ENCODE results near the gene TAOK2. TPM values are rescaled to one million over a fixed set of nuclear protein-coding genes. Genes with fewer than 3 reads are reported as not detected.
"Not testable (repeated sequence)": the region's sequence is repeated elsewhere in the genome, so short reads cannot be mapped to it uniquely, and the experiment has no call there.

TAOK2 gene
- total RNA-seq, 1 donor from 2014 or later = 66.2 TPM

DNA sequence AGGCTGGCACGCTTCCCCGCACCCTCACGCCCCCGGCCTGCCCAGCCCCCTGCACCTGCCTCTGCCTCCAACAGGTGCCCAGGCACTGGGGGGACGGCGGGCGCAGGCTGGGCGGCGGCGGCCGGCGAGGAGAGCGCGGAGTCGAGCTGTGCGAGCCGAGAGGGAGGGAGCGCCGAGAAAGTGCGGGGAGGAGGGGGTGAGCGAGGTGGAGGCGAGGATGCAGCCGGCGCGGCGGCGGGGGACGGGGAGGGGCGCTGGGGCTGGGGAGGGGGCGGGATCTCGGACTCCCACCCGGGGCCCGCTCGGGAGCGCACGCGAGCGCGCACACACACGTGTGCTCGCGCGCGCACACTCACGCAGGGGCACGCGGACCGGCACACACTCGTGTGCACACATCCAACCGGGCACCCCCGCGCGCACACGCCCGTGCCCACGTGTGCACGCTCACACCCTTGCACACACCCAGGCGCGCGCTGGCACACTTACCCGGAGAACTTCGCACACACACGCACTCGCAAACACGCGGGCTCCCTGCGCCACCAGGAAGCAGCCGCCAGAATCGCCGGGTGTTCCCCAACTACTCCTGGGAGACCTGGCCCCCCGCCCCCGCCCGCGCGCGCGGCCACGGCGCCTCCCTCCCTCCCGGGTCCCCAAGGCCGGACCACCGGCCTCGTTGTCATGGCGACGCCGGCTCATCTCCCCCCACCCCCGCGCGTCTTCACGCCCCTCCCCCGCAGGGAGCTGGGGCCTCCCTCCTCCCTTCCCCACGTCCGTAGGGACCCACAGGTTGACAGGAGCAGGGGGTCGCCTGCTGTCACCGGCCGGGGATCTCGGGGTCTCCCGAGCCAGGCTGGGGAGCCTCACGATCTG lies 37.4 kb downstream of the TAOK2 start, which contains the start of gene DOC2A:
TSS of gene DOC2A (minus strand) at position 184 of the 870 bp plus-strand sequence. CDS start 805 bp downstream, outside the sequence.
- H3K27ac ChIP-seq = no peak within 1 kb of the TSS
- peaks cover 16% of the 10 kb centered on the region for H3K4me1 ChIP-seq
- TF ChIP-seq, protein P1, sequence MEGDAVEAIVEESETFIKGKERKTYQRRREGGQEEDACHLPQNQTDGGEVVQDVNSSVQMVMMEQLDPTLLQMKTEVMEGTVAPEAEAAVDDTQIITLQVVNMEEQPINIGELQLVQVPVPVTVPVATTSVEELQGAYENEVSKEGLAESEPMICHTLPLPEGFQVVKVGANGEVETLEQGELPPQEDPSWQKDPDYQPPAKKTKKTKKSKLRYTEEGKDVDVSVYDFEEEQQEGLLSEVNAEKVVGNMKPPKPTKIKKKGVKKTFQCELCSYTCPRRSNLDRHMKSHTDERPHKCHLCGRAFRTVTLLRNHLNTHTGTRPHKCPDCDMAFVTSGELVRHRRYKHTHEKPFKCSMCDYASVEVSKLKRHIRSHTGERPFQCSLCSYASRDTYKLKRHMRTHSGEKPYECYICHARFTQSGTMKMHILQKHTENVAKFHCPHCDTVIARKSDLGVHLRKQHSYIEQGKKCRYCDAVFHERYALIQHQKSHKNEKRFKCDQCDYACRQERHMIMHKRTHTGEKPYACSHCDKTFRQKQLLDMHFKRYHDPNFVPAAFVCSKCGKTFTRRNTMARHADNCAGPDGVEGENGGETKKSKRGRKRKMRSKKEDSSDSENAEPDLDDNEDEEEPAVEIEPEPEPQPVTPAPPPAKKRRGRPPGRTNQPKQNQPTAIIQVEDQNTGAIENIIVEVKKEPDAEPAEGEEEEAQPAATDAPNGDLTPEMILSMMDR (IDR thresholded peaks at IDR 0.05) = no peak
- no peaks in the 10 kb centered on the region for H3K9me3 ChIP-seq
- H3K27me3 ChIP-seq (ENCODE audit: low read depth) = peaks cover 38% of the 10 kb centered on the region
- no peaks in the 10 kb centered on the region for H3K36me3 ChIP-seq
- ATAC-seq (peak; percentile 7 to 28), DNase-seq (no peak)
- intact Hi-C loops (cut with DNase I) = no loop called here
- peak within 1 kb of the TSS; percentile 50 for H3K4me3 ChIP-seq

DNA sequence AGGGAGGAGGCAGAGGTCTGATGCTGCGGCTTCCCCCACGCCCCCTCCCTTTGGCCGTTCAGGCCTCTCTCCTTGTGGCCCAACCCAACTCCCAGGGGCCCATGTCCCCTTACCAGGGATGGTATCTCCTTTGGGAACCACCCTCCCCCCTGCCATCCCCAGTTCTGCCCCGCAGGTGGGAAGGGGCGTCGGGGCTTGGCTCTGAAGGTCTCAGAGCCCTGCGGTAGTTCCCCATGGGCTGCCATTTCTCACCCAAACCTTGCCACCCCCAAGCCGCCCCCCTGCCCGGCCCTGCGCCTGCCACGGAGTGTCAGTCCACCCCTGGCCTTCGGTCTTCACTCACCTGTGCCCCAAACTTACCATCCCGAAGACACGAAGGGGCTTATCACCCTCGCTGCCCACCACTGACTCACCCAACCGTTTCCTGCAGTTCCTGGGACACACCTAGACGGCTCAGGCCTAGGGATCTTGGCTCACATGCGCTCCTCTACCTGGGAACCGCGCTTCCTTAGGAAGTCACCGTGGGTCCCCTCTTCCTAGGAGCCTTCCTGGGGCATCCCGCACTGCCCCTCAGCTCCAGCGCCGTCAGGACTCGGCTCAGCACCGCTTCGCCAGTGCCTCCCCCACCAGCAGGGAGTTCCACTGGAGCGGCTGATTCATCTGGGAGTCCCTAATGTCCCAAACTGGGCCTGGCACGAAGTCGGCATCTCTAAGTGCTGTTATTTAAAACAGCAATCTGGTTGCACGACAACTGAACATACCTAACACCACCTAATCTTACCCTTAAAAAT lies 38.2 kb downstream of the TAOK2 start:
- ATAC-seq = no peak
- DNase-seq = no peak
- H3K9me3 ChIP-seq = no peaks in the 10 kb centered on the region
- peaks cover 38% of the 10 kb centered on the region for H3K27me3 ChIP-seq (ENCODE audit: low read depth)
- H3K36me3 ChIP-seq = no peaks in the 10 kb centered on the region
- TF ChIP-seq, protein P1 (IDR thresholded peaks at IDR 0.05) = no peak
- no peak overlapping the region for H3K4me3 ChIP-seq
- peaks cover 16% of the 10 kb centered on the region for H3K4me1 ChIP-seq
- H3K27ac ChIP-seq = no peak overlapping the region
- intact Hi-C loops (cut with DNase I) = no loop called here

DNA sequence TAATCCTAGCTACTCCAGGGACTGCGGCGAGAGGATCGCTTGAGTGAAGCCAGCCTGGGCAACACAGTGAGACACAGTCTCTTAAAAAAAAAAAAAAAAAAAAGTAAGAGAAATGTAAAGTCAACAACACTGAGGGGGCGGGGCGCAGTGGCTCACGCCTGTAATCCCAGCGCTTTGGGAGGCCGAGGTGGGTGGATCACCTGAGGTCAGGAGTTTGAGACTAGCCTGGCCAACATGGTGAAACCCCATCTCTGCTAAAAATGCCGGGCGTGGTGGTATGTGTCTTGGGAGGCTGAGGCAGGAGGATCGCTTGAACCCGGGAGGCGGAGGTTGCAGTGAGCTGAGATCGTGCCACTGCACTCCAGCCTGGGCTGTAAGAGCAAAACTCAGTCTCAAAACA lies 38.9 kb downstream of the TAOK2 start:
- intact Hi-C loops (cut with DNase I); H3K36me3 ChIP-seq; H3K4me3 ChIP-seq; H3K27ac ChIP-seq; ATAC-seq; H3K9me3 ChIP-seq; DNase-seq: not testable (repeated sequence)
- H3K4me1 ChIP-seq = peaks cover 16% of the 10 kb centered on the region
- peaks cover 38% of the 10 kb centered on the region for H3K27me3 ChIP-seq (ENCODE audit: low read depth)

DNA sequence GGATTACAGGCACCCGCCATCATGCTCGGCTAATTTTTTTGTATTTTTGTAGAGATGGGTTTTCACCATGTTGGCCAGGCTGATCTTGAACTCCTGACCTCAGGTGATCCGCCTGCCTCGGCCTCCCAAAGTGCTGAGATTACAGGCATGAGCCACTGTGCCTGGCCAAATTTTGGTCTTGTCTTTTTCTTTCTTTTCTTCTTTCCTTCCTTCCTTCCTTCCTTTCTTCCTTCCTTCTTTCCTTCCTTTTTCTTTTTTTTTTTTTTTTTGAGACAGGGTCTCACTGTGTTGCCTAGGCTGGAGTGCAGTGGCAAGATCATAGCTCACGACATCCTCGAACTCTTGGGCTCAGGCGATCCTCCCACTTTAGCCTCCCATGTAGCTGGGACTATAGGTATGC lies 41.8 kb downstream of the TAOK2 start:
- not testable (repeated sequence) for H3K4me3 ChIP-seq

DNA sequence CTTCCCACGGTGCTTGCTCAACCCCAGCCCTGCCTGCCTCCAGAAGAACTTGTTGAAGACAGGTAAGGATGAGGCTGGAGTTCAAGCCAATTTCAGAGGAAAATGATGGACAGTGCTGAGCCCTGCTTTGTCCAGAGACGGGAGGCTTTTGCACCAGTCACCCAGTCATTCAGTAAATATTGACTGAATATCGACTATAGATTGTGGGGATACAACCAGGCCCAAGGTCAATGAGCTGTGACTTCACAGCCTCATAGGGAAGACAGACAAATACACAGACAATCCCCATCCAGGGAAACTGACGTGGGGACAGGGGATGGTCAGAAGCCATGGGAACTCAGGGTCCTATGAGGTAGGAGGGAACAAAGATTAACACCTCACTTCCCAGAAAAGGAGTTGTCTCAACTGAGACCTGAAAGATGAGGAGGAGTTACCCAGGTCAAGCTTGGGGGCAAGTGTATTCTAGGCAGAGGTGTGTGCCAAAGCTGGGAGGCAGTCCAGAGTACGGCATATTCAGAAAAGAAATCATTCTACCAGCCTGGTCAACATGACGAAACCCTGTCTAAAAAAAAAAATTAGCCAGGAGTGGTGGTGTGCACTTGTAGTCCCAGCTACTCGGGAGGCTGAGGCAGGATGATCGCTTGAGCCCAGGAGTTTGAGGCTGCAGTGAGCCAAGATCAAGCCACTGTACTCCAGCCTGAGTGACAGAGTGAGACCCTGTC lies 43.0 kb downstream of the TAOK2 start:
- Histone ChIP-seq H3K36me3 (no peaks in the 10 kb centered on the region), H3K4me1 (peaks cover 12% of the 10 kb centered on the region), H3K4me3 (no peak overlapping the region), H3K27ac (no peak overlapping the region), H3K27me3 (ENCODE audit: low read depth) (peaks cover 6% of the 10 kb centered on the region), H3K9me3 (no peaks in the 10 kb centered on the region)
- TF ChIP-seq, protein P1 (IDR thresholded peaks at IDR 0.05) = no peak
- ATAC-seq (no peak), DNase-seq (no peak)
- intact Hi-C loops (cut with DNase I) = no loop called here

More for the DNA sequence above, 41.8 kb downstream of the TAOK2 start:
- ATAC-seq; H3K9me3 ChIP-seq; DNase-seq; H3K27ac ChIP-seq; intact Hi-C loops (cut with DNase I); H3K36me3 ChIP-seq: not testable (repeated sequence)
- Histone ChIP-seq H3K27me3 (ENCODE audit: low read depth) (peaks cover 19% of the 10 kb centered on the region), H3K4me1 (peaks cover 12% of the 10 kb centered on the region)

DNA sequence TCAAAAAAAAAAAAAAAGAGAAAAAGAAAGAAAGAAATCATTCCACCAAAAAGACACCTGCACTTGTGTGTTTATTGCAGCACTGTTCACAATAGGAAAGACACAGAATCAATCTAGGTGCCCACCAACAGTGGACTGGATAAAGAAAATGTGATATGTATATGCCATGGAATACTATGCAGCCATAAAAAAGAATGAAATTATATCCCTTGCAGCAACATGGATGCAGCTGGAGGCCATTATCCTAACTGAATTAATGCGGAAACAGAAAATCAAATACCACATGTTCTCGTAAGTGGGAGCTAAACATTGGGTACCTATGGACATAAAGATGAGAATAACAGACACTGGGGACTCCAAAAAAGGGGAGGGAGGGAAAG lies 43.6 kb downstream of the TAOK2 start:
- ATAC-seq = no peak
- intact Hi-C loops (cut with DNase I) = no loop called here
- H3K27me3 ChIP-seq (ENCODE audit: low read depth) = peaks cover under 1% of the 10 kb centered on the region
- H3K27ac ChIP-seq = no peak overlapping the region
- H3K4me1 ChIP-seq = peaks cover 14% of the 10 kb centered on the region
- no peaks in the 10 kb centered on the region for H3K9me3 ChIP-seq
- H3K36me3 ChIP-seq = no peaks in the 10 kb centered on the region
- TF ChIP-seq, protein P1 (IDR thresholded peaks at IDR 0.05) = no peak
- no peak overlapping the region for H3K4me3 ChIP-seq
- no peak for DNase-seq

DNA sequence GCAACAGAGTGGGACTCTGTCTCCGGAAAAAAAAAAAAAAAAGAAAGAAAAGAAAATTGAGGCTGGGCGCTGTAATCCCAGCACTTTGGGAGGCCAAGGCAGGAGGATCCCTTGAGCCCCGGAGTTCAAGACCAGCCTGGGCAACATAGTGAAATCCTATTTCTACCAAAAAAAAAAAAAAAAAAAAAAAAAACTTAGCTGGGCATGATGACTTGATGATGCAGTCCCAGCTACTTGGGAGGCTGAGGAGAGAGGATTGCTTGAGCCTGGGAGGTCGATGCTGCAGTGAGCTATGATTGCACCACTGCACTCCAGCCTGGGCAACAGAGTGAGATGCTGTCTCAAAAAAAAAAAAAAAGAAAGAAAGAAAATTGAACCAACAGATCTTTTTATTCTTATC lies 44.3 kb downstream of the TAOK2 start:
- H3K4me1 ChIP-seq = peaks cover 14% of the 10 kb centered on the region
- H3K36me3 ChIP-seq; H3K9me3 ChIP-seq; H3K27ac ChIP-seq; intact Hi-C loops (cut with DNase I); H3K27me3 ChIP-seq (ENCODE audit: low read depth); DNase-seq; H3K4me3 ChIP-seq; ATAC-seq: not testable (repeated sequence)
